ENCODE data around the gene JAK1. TPM values are rescaled to one million over a fixed set of nuclear protein-coding genes. Genes with fewer than 3 reads are reported as not detected.

JAK1 gene
- total and polyA plus RNA-seq, 4 donors = 81.4 to 109 (median 103) TPM

- no peak overlapping the region for H3K27ac ChIP-seq (ENCODE audit: low read depth, low read length)
- DNase-seq (ENCODE audit: low read depth in 4 of 6, low spot score in 6 of 6) = no peak
- 46% methylated on average over 3 of the region's 4 CpGs for WGBS (ENCODE audit: insufficient coverage)
- peaks cover 4% of the 10 kb centered on the region for H3K36me3 ChIP-seq (ENCODE audit: control insufficient read depth, insufficient read depth, low read length)
- no peaks in the 10 kb centered on the region for H3K27me3 ChIP-seq (ENCODE audit: control insufficient read depth, insufficient read depth, low read length)
- H3K4me3 ChIP-seq (ENCODE audit: low read depth, low read length) = no peak overlapping the region
- no peaks in the 10 kb centered on the region for H3K9me3 ChIP-seq (ENCODE audit: control insufficient read depth, insufficient read depth, low read length)
- no peaks in the 10 kb centered on the region for H3K4me1 ChIP-seq (ENCODE audit: control insufficient read depth, insufficient read depth, low read length)
Observed at GRCh38 chr1:64887689-64888217, 78.6 kb downstream of the JAK1 start.

- no peak for DNase-seq (ENCODE audit: low read depth in 4 of 6, low spot score in 6 of 6)
- WGBS (ENCODE audit: insufficient coverage) = no CpG with 5 or more reads among the region's 4 CpGs
Observed at GRCh38 chr1:64886877-64887276, 79.5 kb downstream of the JAK1 start.

GRCh38 chr1:64885648-64886047 is 80.7 kb downstream of the JAK1 start:
- no peak for DNase-seq (ENCODE audit: low read depth in 4 of 6, low spot score in 6 of 6)
- H3K9me3 ChIP-seq (ENCODE audit: control insufficient read depth, insufficient read depth, low read length) = no peaks in the 10 kb centered on the region
- H3K36me3 ChIP-seq (ENCODE audit: control insufficient read depth, insufficient read depth, low read length) = peaks cover 4% of the 10 kb centered on the region
- no peak overlapping the region for H3K4me3 ChIP-seq (ENCODE audit: low read depth, low read length)
- 100% methylated on average over 1 of the region's 6 CpGs for WGBS (ENCODE audit: insufficient coverage)
- no peaks in the 10 kb centered on the region for H3K27me3 ChIP-seq (ENCODE audit: control insufficient read depth, insufficient read depth, low read length)
- no peaks in the 10 kb centered on the region for H3K4me1 ChIP-seq (ENCODE audit: control insufficient read depth, insufficient read depth, low read length)
- H3K27ac ChIP-seq (ENCODE audit: low read depth, low read length) = no peak overlapping the region

More at GRCh38 chr1:64886877-64887276, 79.5 kb downstream of the JAK1 start:
- no peaks in the 10 kb centered on the region for H3K9me3 ChIP-seq (ENCODE audit: control insufficient read depth, insufficient read depth, low read length)
- H3K27me3 ChIP-seq (ENCODE audit: control insufficient read depth, insufficient read depth, low read length) = no peaks in the 10 kb centered on the region
- H3K36me3 ChIP-seq (ENCODE audit: control insufficient read depth, insufficient read depth, low read length) = peaks cover 4% of the 10 kb centered on the region
- no peak overlapping the region for H3K4me3 ChIP-seq (ENCODE audit: low read depth, low read length)
- H3K27ac ChIP-seq (ENCODE audit: low read depth, low read length) = no peak overlapping the region
- H3K4me1 ChIP-seq (ENCODE audit: control insufficient read depth, insufficient read depth, low read length) = no peaks in the 10 kb centered on the region

- no peaks in the 10 kb centered on the region for H3K4me1 ChIP-seq (ENCODE audit: control insufficient read depth, insufficient read depth, low read length)
- H3K27ac ChIP-seq (ENCODE audit: low read depth, low read length) = no peak overlapping the region
- H3K4me3 ChIP-seq (ENCODE audit: low read depth, low read length) = no peak overlapping the region
- 93% methylated on average over 4 of the region's 5 CpGs for WGBS (ENCODE audit: insufficient coverage)
- H3K9me3 ChIP-seq (ENCODE audit: control insufficient read depth, insufficient read depth, low read length) = no peaks in the 10 kb centered on the region
- H3K27me3 ChIP-seq (ENCODE audit: control insufficient read depth, insufficient read depth, low read length) = no peaks in the 10 kb centered on the region
- DNase-seq (ENCODE audit: low read depth in 4 of 6, low spot score in 6 of 6) = no peak
- H3K36me3 ChIP-seq (ENCODE audit: control insufficient read depth, insufficient read depth, low read length) = peaks cover 4% of the 10 kb centered on the region
Observed at GRCh38 chr1:64884261-64885040, 81.9 kb downstream of the JAK1 start.

GRCh38 chr1:64882574-64883255 is 83.6 kb downstream of the JAK1 start:
- H3K27me3 ChIP-seq (ENCODE audit: control insufficient read depth, insufficient read depth, low read length) = no peaks in the 10 kb centered on the region
- 95% methylated on average over 6 of the region's 11 CpGs for WGBS (ENCODE audit: insufficient coverage)
- no peaks in the 10 kb centered on the region for H3K9me3 ChIP-seq (ENCODE audit: control insufficient read depth, insufficient read depth, low read length)
- H3K36me3 ChIP-seq (ENCODE audit: control insufficient read depth, insufficient read depth, low read length) = peaks cover 4% of the 10 kb centered on the region
- no peaks in the 10 kb centered on the region for H3K4me1 ChIP-seq (ENCODE audit: control insufficient read depth, insufficient read depth, low read length)
- H3K4me3 ChIP-seq (ENCODE audit: low read depth, low read length) = no peak overlapping the region
- H3K27ac ChIP-seq (ENCODE audit: low read depth, low read length) = no peak overlapping the region
- DNase-seq (ENCODE audit: low read depth in 4 of 6, low spot score in 6 of 6) = no peak

GRCh38 chr1:64881281-64881680 is 85.1 kb downstream of the JAK1 start:
- H3K9me3 ChIP-seq (ENCODE audit: control insufficient read depth, insufficient read depth, low read length) = no peaks in the 10 kb centered on the region
- H3K4me3 ChIP-seq (ENCODE audit: low read depth, low read length) = no peak overlapping the region
- no peaks in the 10 kb centered on the region for H3K27me3 ChIP-seq (ENCODE audit: control insufficient read depth, insufficient read depth, low read length)
- DNase-seq (ENCODE audit: low read depth in 4 of 6, low spot score in 6 of 6) = no peak
- WGBS (ENCODE audit: insufficient coverage) = 80% methylated on average over 1 of the region's 1 CpG
- H3K4me1 ChIP-seq (ENCODE audit: control insufficient read depth, insufficient read depth, low read length) = no peaks in the 10 kb centered on the region
- peaks cover 4% of the 10 kb centered on the region for H3K36me3 ChIP-seq (ENCODE audit: control insufficient read depth, insufficient read depth, low read length)
- no peak overlapping the region for H3K27ac ChIP-seq (ENCODE audit: low read depth, low read length)

GRCh38 chr1:64880449-64880848 is 85.9 kb downstream of the JAK1 start:
- Histone ChIP-seq H3K9me3 (ENCODE audit: control insufficient read depth, insufficient read depth, low read length) (no peaks in the 10 kb centered on the region), H3K4me1 (ENCODE audit: control insufficient read depth, insufficient read depth, low read length) (no peaks in the 10 kb centered on the region), H3K36me3 (ENCODE audit: control insufficient read depth, insufficient read depth, low read length) (peaks cover 11% of the 10 kb centered on the region)

GRCh38 chr1:64878931-64879611 is 87.3 kb downstream of the JAK1 start:
- Histone ChIP-seq H3K27ac (ENCODE audit: low read depth, low read length) (no peak overlapping the region), H3K4me3 (ENCODE audit: low read depth, low read length) (no peak overlapping the region), H3K27me3 (ENCODE audit: control insufficient read depth, insufficient read depth, low read length) (no peaks in the 10 kb centered on the region), H3K36me3 (ENCODE audit: control insufficient read depth, insufficient read depth, low read length) (peaks cover 14% of the 10 kb centered on the region), H3K4me1 (ENCODE audit: control insufficient read depth, insufficient read depth, low read length) (no peaks in the 10 kb centered on the region), H3K9me3 (ENCODE audit: control insufficient read depth, insufficient read depth, low read length) (no peaks in the 10 kb centered on the region)
- WGBS (ENCODE audit: insufficient coverage) = 83% methylated on average over 4 of the region's 12 CpGs
- DNase-seq (ENCODE audit: low read depth in 4 of 6, low spot score in 6 of 6) = peak in 1 of 6 donors; percentile 49

More at GRCh38 chr1:64880449-64880848, 85.9 kb downstream of the JAK1 start:
- no peak overlapping the region for H3K4me3 ChIP-seq (ENCODE audit: low read depth, low read length)
- no peak for DNase-seq (ENCODE audit: low read depth in 4 of 6, low spot score in 6 of 6)
- H3K27me3 ChIP-seq (ENCODE audit: control insufficient read depth, insufficient read depth, low read length) = no peaks in the 10 kb centered on the region
- 93% methylated on average over 3 of the region's 4 CpGs for WGBS (ENCODE audit: insufficient coverage)
- no peak overlapping the region for H3K27ac ChIP-seq (ENCODE audit: low read depth, low read length)

GRCh38 chr1:64878090-64878489 is 88.3 kb downstream of the JAK1 start:
- Histone ChIP-seq H3K4me3 (ENCODE audit: low read depth, low read length) (no peak overlapping the region), H3K4me1 (ENCODE audit: control insufficient read depth, insufficient read depth, low read length) (no peaks in the 10 kb centered on the region), H3K9me3 (ENCODE audit: control insufficient read depth, insufficient read depth, low read length) (no peaks in the 10 kb centered on the region), H3K27ac (ENCODE audit: low read depth, low read length) (no peak overlapping the region), H3K36me3 (ENCODE audit: control insufficient read depth, insufficient read depth, low read length) (peaks cover 17% of the 10 kb centered on the region), H3K27me3 (ENCODE audit: control insufficient read depth, insufficient read depth, low read length) (no peaks in the 10 kb centered on the region)
- DNase-seq (ENCODE audit: low read depth in 4 of 6, low spot score in 6 of 6) = no peak

All from spinal cord (tissue), 10 donors.